K562 (cell line): Measurements from ENCODE around the gene CCDC167. TPM values are rescaled to one million over a fixed set of nuclear protein-coding genes. Genes with fewer than 3 reads are reported as not detected.

ENCODE experiments used
- GABPA ChIP-seq: fragments of 200-800 bp; sonication (Bioruptor generic); conservative IDR thresholded peaks from 2 replicates; pipeline ENCODE4 v1.6.1; 2016; ENCODE audit warnings: low read depth, missing genetic modification characterization, missing compliant biosample characterization
- IRF2 ChIP-seq: sonication (generic); formaldehyde crosslinking; IDR thresholded peaks from 2 replicates; pipeline ENCODE4 v1.8.1; 2022; ENCODE audit warnings: mild to moderate bottlenecking, missing genetic modification reagents
- KAT7 ChIP-seq: sonication (generic); formaldehyde crosslinking; IDR thresholded peaks from 2 replicates; pipeline ENCODE4 v1.8.0; 2022; ENCODE audit warnings: missing genetic modification reagents, mild to moderate bottlenecking, borderline replicate concordance
- MLLT1 ChIP-seq, 2 experiments: fragments of 450-650 bp; IDR thresholded peaks; 2 replicates each; pipeline ENCODE4 v1.6.1; 2016
- OTX1 ChIP-seq: fragments of 450-650 bp; formaldehyde crosslinking; IDR thresholded peaks from 2 replicates; pipeline ENCODE4 v1.4.0; 2022; ENCODE audit warnings: mild to moderate bottlenecking
- POLR2H ChIP-seq: IDR thresholded peaks from 2 replicates; pipeline ENCODE4 v1.6.1; 2016; ENCODE audit warnings: missing genetic modification characterization, low read depth, mild to moderate bottlenecking, control low read depth, missing compliant biosample characterization, moderate library complexity
- RREB1 ChIP-seq: fragments of 250-450 bp; sonication (Bioruptor Pico); IDR thresholded peaks from 2 replicates; pipeline ENCODE4 v1.4.0; 2020
- USF2 ChIP-seq: sonication (generic); formaldehyde crosslinking; IDR thresholded peaks from 2 replicates; pipeline ENCODE4 v1.5.0; 2020; ENCODE audit warnings: missing genetic modification reagents
- ZNF174 ChIP-seq: fragments of 250-450 bp; sonication (Bioruptor Pico); IDR thresholded peaks from 2 replicates; pipeline ENCODE4 v1.4.0; 2020; ENCODE audit warnings: mild to moderate bottlenecking
- ZNF311 ChIP-seq: fragments of 250-450 bp; sonication (Bioruptor Pico); IDR thresholded peaks from 2 replicates; pipeline ENCODE4 v1.4.0; 2020; ENCODE audit warnings: mild to moderate bottlenecking, moderate library complexity
- ZNF324 ChIP-seq: fragments of 250-450 bp; sonication (Bioruptor Pico); IDR thresholded peaks from 2 replicates; pipeline ENCODE4 v1.4.0; 2020; ENCODE audit warnings: mild to moderate bottlenecking
- ZNF785 ChIP-seq: fragments of 250-450 bp; sonication (Bioruptor Pico); IDR thresholded peaks from 2 replicates; pipeline ENCODE4 v1.4.0; 2020; ENCODE audit warnings: mild to moderate bottlenecking
- ZNF79 ChIP-seq: fragments of 250-450 bp; sonication (Bioruptor Pico); IDR thresholded peaks from 2 replicates; pipeline ENCODE4 v1.4.0; 2020; ENCODE audit warnings: low read depth, mild to moderate bottlenecking, moderate library complexity
- polyA plus RNA-seq, 8 experiments: library from polyadenylated mRNA; depleted of rRNA in 4 of 8; stranded (reverse) in 5 of 8; unstranded in 3 of 8; fragments of >200 nt; fragmentation: Nextera tagmentation in 2 of 8; fragmentation: Illumina TruSeq in 1 of 8; extraction: Ambion mirVana in 2 of 8; extraction: Trizol in 1 of 8; gene quantifications; 2 replicates each; pipeline versions ENCODE4 v1.2.1 to v1.2.3, GENCODE V29; 2011 to 2014; ENCODE audit warnings: inconsistent platforms in 1 of 8, missing spikeins in 1 of 8
- total RNA-seq, 7 experiments: library from RNA; depleted of rRNA in 6 of 7; stranded (reverse); fragments of >200 nt in 6 of 7; fragmentation: Illumina TruSeq in 2 of 7; extraction: Trizol in 2 of 7; gene quantifications; 2 replicates each; pipeline versions ENCODE4 v1.2.1 to v1.2.3, GENCODE V29; 2011 to 2021; ENCODE audit warnings: low replicate concordance in 1 of 7
- TF ChIP-seq, protein P1 (sequence below): fragments of 450-650 bp; formaldehyde crosslinking; IDR thresholded peaks from 2 replicates; pipeline ENCODE4 v1.4.0; 2020; ENCODE audit warnings: mild to moderate bottlenecking, moderate library complexity
- TF ChIP-seq, protein P2 (sequence below): fragments of 450-650 bp; formaldehyde crosslinking; IDR thresholded peaks from 2 replicates; pipeline ENCODE4 v1.4.0; 2020; ENCODE audit warnings: mild to moderate bottlenecking, moderate library complexity

Gene CCDC167
- total and polyA plus RNA-seq, 9 of the 15 experiments (the other 6 are each of a cell fraction or from before 2014, with no cell fraction given), result 26.0 to 114 (median 45.2) TPM

DNA sequence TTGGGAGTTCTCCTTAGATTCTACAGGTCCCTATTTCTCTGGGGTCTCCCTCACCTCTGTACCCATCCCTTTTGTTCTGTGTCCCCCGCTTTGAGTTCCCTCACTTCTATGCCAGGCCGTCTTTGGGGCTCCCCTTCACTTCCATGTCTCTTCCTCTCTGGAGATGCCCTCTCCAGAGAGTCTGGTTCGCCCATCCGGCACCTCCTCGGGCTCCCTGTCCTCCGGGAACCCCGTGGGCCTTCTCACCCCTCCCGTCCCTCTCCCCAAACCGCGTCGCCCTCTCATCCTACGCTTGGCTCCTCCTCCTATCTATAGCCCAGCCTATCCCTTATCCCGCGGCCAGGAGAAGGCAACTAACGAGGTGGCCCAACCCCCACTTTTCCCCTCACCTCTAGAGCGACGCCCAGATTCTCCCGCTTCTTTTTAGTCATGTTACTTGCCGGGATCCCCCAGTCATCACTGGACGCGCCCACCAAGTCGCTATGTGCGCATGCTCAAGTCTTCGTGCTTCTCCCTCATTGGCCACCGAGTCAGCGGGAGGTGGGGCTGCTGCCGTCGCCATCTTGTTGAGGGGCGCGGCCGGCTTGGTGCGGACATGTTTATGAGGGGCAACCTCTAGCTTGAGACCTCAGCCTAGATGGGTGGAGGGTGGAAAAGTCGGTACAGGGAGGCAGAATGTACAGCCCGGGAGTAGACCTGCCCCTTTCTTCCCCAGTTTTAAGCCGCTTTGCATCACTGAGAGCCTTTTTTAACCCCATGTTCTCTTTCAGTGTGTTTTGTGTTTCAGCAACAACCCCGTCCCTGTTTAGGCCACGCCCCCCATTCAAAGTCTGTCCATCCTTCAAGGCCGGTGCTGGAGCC is at the start of gene CCDC167 (continued):
- TF ChIP-seq, protein P1, sequence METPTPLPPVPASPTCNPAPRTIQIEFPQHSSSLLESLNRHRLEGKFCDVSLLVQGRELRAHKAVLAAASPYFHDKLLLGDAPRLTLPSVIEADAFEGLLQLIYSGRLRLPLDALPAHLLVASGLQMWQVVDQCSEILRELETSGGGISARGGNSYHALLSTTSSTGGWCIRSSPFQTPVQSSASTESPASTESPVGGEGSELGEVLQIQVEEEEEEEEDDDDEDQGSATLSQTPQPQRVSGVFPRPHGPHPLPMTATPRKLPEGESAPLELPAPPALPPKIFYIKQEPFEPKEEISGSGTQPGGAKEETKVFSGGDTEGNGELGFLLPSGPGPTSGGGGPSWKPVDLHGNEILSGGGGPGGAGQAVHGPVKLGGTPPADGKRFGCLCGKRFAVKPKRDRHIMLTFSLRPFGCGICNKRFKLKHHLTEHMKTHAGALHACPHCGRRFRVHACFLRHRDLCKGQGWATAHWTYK (CRISPR knock-in tag), result no peak
- TF ChIP-seq POLR2H (no peak), IRF2 (CRISPR knock-in tag) (no peak), USF2 (no peak), ZNF311 (CRISPR knock-in tag) (no peak), ZNF324 (no peak), OTX1 (CRISPR knock-in tag) (0 out of 2 replicates have a peak, but pooled peaks have one; percentile 74), GABPA (no peak), ZNF174 (CRISPR knock-in tag) (no peak), ZNF79 (CRISPR knock-in tag) (no peak), MLLT1 (IDR thresholded peaks at IDR 0.05) (0 out of 4 replicates have a peak, but pooled peaks have one; percentile 34 to 35), RREB1 (CRISPR knock-in tag) (no peak), ZNF785 (CRISPR knock-in tag) (no peak), KAT7 (CRISPR knock-in tag) (no peak; the same call in 1 of the 2 replicates)
- TF ChIP-seq, protein P2, sequence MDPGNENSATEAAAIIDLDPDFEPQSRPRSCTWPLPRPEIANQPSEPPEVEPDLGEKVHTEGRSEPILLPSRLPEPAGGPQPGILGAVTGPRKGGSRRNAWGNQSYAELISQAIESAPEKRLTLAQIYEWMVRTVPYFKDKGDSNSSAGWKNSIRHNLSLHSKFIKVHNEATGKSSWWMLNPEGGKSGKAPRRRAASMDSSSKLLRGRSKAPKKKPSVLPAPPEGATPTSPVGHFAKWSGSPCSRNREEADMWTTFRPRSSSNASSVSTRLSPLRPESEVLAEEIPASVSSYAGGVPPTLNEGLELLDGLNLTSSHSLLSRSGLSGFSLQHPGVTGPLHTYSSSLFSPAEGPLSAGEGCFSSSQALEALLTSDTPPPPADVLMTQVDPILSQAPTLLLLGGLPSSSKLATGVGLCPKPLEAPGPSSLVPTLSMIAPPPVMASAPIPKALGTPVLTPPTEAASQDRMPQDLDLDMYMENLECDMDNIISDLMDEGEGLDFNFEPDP (CRISPR knock-in tag), result no peak
